A549 (cell line): ENCODE measurements around the gene PPIL4. TPM values are rescaled to one million over a fixed set of nuclear protein-coding genes. Genes with fewer than 3 reads are reported as not detected.

Experiments used
- ATAC-seq, 2 experiments: fragments of 200-7000 bp in 1 of 2; fragments of >200 bp in 1 of 2; cut with Nextera tagmentation in 1 of 2; cut with Tn5 transposase in 1 of 2; 3 replicates each; pipeline versions ENCODE4 v1.8.0 to v1.9.1; 2018 to 2020; ENCODE audit warnings: mild to moderate bottlenecking in 1 of 2, moderate library complexity in 1 of 2
- CTCF ChIA-PET: fragments of 300-600 bp; sonication (Branson Sonifier 250); formaldehyde crosslinking; extraction: SDS; loops from one replicate; lab custom pipeline; 2021; ENCODE audit warnings: antibody characterized with exemption, inconsistent platforms; lab: Yijun Ruan, JAX
- POLR2A ChIA-PET: fragments of 350-600 bp; formaldehyde crosslinking; extraction: SDS; loops from one replicate; lab custom pipeline; 2021; ENCODE audit warnings: antibody characterized with exemption, inconsistent platforms; lab: Yijun Ruan, JAX
- DNase-seq, 2 experiments: peaks; one replicate each; pipeline versions ENCODE4 v3.0.0 to v3.0.0-alpha.2; 2011 to 2016; ENCODE audit warnings: low read depth in 1 of 2, low spot score in 1 of 2
- FAIRE-seq: peaks from 2 replicates; lab custom pipeline; 2011; peaks lifted over from hg19 to GRCh38; lab: Jason Lieb, UNC
- H3K27ac ChIP-seq, 2 experiments: fragments of >200 bp; sonication (Bioruptor Twin); formaldehyde crosslinking; 3 replicates each; pipeline ENCODE4 v1.5.1; 2016 to 2017
- H3K4me1 ChIP-seq: fragments of >200 bp; sonication (Bioruptor Twin); formaldehyde crosslinking; 3 replicates; pipeline ENCODE4 v1.6.1; 2016
- H3K4me2 ChIP-seq: fragments of >200 bp; sonication (Bioruptor Twin); formaldehyde crosslinking; 3 replicates; pipeline ENCODE4 v1.6.1; 2016
- H3K4me3 ChIP-seq: fragments of >200 bp; sonication (Bioruptor Twin); formaldehyde crosslinking; 3 replicates; pipeline ENCODE4 v1.5.1; 2016
- H3K9me3 ChIP-seq: fragments of >200 bp; sonication (Bioruptor Twin); formaldehyde crosslinking; 3 replicates; pipeline ENCODE4 v1.6.1; 2016
- CBX2 ChIP-seq: fragments of 200-600 bp; sonication (generic); IDR thresholded peaks from 2 replicates; pipeline ENCODE4 v1.6.1; 2016; ENCODE audit warnings: low read depth, mild to moderate bottlenecking, borderline replicate concordance
- CHD2 ChIP-seq: fragments of 150-350 bp; IDR thresholded peaks from 2 replicates; pipeline ENCODE4 v1.6.1; 2014; ENCODE audit warnings: low read length; ENCODE audit not compliant: partially characterized antibody
- CHD4 ChIP-seq: fragments of 200-600 bp; sonication (generic); IDR thresholded peaks from 2 replicates; pipeline ENCODE4 v1.6.1; 2016; ENCODE audit warnings: antibody characterized with exemption, mild to moderate bottlenecking, borderline replicate concordance
- EHF ChIP-seq: fragments of 250-450 bp; sonication (Bioruptor Pico); IDR thresholded peaks from 2 replicates; pipeline ENCODE4 v1.5.0; 2020; ENCODE audit warnings: mild to moderate bottlenecking
- EHMT2 ChIP-seq: fragments of 200-600 bp; sonication (generic); IDR thresholded peaks from 2 replicates; pipeline ENCODE4 v1.6.1; 2016; ENCODE audit warnings: antibody characterized with exemption, low read depth, mild to moderate bottlenecking, moderate library complexity
- EP300 ChIP-seq, 2 experiments: fragments of >200 bp; sonication (Bioruptor Twin); formaldehyde crosslinking; IDR thresholded peaks; 2 replicates in 1 of 2; 3 replicates in 1 of 2; pipeline ENCODE4 v1.6.1; 2016 to 2017
- ESRRA ChIP-seq: fragments of 150-350 bp; IDR thresholded peaks from 2 replicates; pipeline ENCODE4 v1.6.1; 2014; ENCODE audit warnings: mild to moderate bottlenecking, low read length, borderline replicate concordance
- FOSL2 ChIP-seq, 2 experiments: fragments of 450-650 bp in 1 of 2; fragments of >200 bp in 1 of 2; sonication (Bioruptor Twin) in 1 of 2; formaldehyde crosslinking; IDR thresholded peaks; 2 replicates each; pipeline versions ENCODE4 v1.5.0 to v1.6.1; 2016 to 2020; ENCODE audit warnings: mild to moderate bottlenecking in 1 of 2, moderate library complexity in 1 of 2
- GATA3 ChIP-seq: IDR thresholded peaks from 2 replicates; pipeline ENCODE4 v1.6.1; 2012; ENCODE audit warnings: borderline replicate concordance
- HOXA7 ChIP-seq: fragments of 250-450 bp; sonication (Bioruptor Pico); IDR thresholded peaks from 2 replicates; pipeline ENCODE4 v1.5.0; 2020; ENCODE audit warnings: mild to moderate bottlenecking, moderate library complexity
- HOXB13 ChIP-seq: fragments of 250-450 bp; sonication (Bioruptor Pico); IDR thresholded peaks from 2 replicates; pipeline ENCODE4 v1.5.0; 2020; ENCODE audit warnings: low read depth, mild to moderate bottlenecking, moderate library complexity
- HOXB5 ChIP-seq: fragments of 250-450 bp; sonication (Bioruptor Pico); IDR thresholded peaks from 2 replicates; pipeline ENCODE4 v1.5.0; 2020; ENCODE audit warnings: mild to moderate bottlenecking, moderate library complexity
- JUNB ChIP-seq: fragments of >200 bp; sonication (Bioruptor Twin); formaldehyde crosslinking; IDR thresholded peaks from 2 replicates; pipeline ENCODE4 v1.6.1; 2016
- MAZ ChIP-seq: fragments of 150-350 bp; IDR thresholded peaks from 2 replicates; pipeline ENCODE4 v1.6.1; 2014; ENCODE audit warnings: antibody characterized with exemption, low read depth, low read length, borderline replicate concordance
- MYC ChIP-seq: IDR thresholded peaks from 2 replicates; pipeline ENCODE4 v1.6.1; 2012; ENCODE audit warnings: mild to moderate bottlenecking, inconsistent platforms, low read length, improper control_type of control experiment, borderline replicate concordance
- NR3C1 ChIP-seq: fragments of >200 bp; sonication (Bioruptor Twin); formaldehyde crosslinking; IDR thresholded peaks from 3 replicates; pipeline ENCODE4 v1.6.1; 2017
- PHF8 ChIP-seq: fragments of 200-600 bp; sonication (generic); IDR thresholded peaks from 2 replicates; pipeline ENCODE4 v1.6.1; 2016; ENCODE audit warnings: low read depth, mild to moderate bottlenecking, antibody characterized with exemption, moderate library complexity, borderline replicate concordance
- RAD21 ChIP-seq, 2 experiments: fragments of >200 bp in 1 of 2; sonication (Bioruptor Twin) in 1 of 2; formaldehyde crosslinking in 1 of 2; IDR thresholded peaks in 1 of 2; conservative IDR thresholded peaks in 1 of 2; 2 replicates in 1 of 2; 3 replicates in 1 of 2; pipeline ENCODE4 v1.6.1; 2012 to 2018; ENCODE audit warnings: inconsistent platforms in 1 of 2
- ZSCAN20 ChIP-seq: fragments of 250-450 bp; sonication (Bioruptor Pico); IDR thresholded peaks from 2 replicates; pipeline ENCODE4 v1.8.0; 2022; ENCODE audit warnings: mild to moderate bottlenecking, moderate library complexity
- WGBS: methylation state at CpG from one replicate; pipeline ENCODE4 v1.1.6; 2017; ENCODE audit errors: missing lambda C conversion rate; 5-methylcytosine and 5-hydroxymethylcytosine counted together
- polyA plus RNA-seq, 4 experiments: library from polyadenylated mRNA; depleted of rRNA in 3 of 4; stranded (reverse); fragments of >200 nt; fragmentation: RNase III in 1 of 4; extraction: RNeasy Plus Mini Kit Qiagen cat#74134 plus additional on column Dnase treatment in 1 of 4; gene quantifications; 2 replicates in 3 of 4; 3 replicates in 1 of 4; pipeline ENCODE4 v1.2.3, GENCODE V29; 2011 to 2017
- TF ChIP-seq, protein P1 (sequence below): fragments of 450-650 bp; IDR thresholded peaks from 2 replicates; pipeline ENCODE4 v1.6.1; 2014; ENCODE audit warnings: antibody characterized with exemption
- TF ChIP-seq, protein P2 (sequence below): fragments of >200 bp; sonication (Bioruptor Twin); formaldehyde crosslinking; IDR thresholded peaks from 3 replicates; pipeline ENCODE4 v1.5.1; 2016
- TF ChIP-seq, protein P3 (sequence below): fragments of 150-350 bp; IDR thresholded peaks from 2 replicates; pipeline ENCODE4 v1.6.1; 2014; ENCODE audit warnings: low read depth, mild to moderate bottlenecking, low read length

Gene PPIL4
- polyA plus RNA-seq, 2 of the 4 experiments (the other 2 are of a cell fraction), result 12.1 to 17.2 TPM

DNA sequence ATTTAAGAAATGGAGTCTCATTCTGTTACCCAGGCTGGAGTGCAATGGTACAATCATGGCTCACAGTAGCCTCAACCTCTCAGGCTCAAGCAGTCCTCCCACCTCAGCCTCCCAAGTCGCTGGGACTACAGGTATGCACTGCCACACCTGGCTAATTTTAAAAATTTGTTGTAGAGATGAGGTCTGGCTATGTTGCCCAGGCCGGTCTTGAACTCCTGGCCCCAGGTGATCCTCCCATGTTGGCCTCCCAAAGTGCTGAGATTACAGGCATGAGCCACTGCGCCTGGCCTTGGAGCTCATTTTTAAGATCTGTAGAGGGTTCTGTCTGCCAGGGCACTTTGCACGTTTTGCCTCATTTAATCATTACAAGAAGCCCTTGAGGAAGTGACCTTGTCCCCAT lies 78.6 kb downstream of the PPIL4 start:
- ChIA-PET CTCF (interaction anchor here (0.7 to 1.9 kb wide), 2 partner anchors 35 to 439 kb away, joined by 3 to 4 read pairs; no protein-coding TSS in a partner anchor), POLR2A (no interaction called here)
- no peak overlapping the region for H3K27ac ChIP-seq
- no peaks in the 10 kb centered on the region for H3K4me1 ChIP-seq
- 73% methylated on average over 4 of the region's 4 CpGs for WGBS
- DNase-seq (no peak), FAIRE-seq (no peak), ATAC-seq (no peak)
- H3K4me2 ChIP-seq, result no peak overlapping the region
- H3K4me3 ChIP-seq, result no peak overlapping the region
- TF ChIP-seq, protein P1, sequence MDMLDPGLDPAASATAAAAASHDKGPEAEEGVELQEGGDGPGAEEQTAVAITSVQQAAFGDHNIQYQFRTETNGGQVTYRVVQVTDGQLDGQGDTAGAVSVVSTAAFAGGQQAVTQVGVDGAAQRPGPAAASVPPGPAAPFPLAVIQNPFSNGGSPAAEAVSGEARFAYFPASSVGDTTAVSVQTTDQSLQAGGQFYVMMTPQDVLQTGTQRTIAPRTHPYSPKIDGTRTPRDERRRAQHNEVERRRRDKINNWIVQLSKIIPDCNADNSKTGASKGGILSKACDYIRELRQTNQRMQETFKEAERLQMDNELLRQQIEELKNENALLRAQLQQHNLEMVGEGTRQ, result no peak
- TF ChIP-seq JUNB, result no peak
- no peak for TF ChIP-seq ESRRA
- TF ChIP-seq RAD21 (conservative IDR thresholded peaks at IDR 0.05 in 1 of 2, IDR thresholded peaks at IDR 0.05 in 1 of 2), result no peak
- TF ChIP-seq HOXB5 (CRISPR knock-in tag), result no peak
- TF ChIP-seq GATA3, result no peak
- no peak for TF ChIP-seq CHD2
- no peak for TF ChIP-seq MAZ
- TF ChIP-seq, protein P2, sequence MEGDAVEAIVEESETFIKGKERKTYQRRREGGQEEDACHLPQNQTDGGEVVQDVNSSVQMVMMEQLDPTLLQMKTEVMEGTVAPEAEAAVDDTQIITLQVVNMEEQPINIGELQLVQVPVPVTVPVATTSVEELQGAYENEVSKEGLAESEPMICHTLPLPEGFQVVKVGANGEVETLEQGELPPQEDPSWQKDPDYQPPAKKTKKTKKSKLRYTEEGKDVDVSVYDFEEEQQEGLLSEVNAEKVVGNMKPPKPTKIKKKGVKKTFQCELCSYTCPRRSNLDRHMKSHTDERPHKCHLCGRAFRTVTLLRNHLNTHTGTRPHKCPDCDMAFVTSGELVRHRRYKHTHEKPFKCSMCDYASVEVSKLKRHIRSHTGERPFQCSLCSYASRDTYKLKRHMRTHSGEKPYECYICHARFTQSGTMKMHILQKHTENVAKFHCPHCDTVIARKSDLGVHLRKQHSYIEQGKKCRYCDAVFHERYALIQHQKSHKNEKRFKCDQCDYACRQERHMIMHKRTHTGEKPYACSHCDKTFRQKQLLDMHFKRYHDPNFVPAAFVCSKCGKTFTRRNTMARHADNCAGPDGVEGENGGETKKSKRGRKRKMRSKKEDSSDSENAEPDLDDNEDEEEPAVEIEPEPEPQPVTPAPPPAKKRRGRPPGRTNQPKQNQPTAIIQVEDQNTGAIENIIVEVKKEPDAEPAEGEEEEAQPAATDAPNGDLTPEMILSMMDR, result no peak
- no peak for TF ChIP-seq EHMT2
- no peak for TF ChIP-seq CHD4
- no peaks in the 10 kb centered on the region for H3K9me3 ChIP-seq

DNA sequence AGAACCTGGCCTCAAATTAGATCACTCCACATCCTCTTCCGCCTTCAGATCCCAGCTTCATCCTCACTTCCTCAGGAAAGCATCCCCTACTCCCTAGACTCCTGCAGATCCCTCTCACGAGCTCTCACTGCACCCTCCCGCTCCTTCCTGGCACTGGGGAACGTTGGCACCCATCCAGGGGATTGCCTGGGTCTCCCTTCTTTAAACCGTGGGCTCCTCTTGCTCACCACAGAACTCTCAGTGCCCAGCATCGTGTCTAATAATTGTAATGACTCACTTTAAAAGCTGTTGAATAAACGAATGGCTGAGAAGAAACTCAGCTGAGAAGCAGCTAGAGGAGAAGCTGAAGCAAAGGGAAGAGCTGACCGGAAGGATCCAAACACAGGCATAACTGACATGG lies 81.4 kb downstream of the PPIL4 start:
- no peak for TF ChIP-seq HOXA7
- TF ChIP-seq, protein P3, sequence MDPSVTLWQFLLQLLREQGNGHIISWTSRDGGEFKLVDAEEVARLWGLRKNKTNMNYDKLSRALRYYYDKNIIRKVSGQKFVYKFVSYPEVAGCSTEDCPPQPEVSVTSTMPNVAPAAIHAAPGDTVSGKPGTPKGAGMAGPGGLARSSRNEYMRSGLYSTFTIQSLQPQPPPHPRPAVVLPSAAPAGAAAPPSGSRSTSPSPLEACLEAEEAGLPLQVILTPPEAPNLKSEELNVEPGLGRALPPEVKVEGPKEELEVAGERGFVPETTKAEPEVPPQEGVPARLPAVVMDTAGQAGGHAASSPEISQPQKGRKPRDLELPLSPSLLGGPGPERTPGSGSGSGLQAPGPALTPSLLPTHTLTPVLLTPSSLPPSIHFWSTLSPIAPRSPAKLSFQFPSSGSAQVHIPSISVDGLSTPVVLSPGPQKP, result no peak
- no peak for TF ChIP-seq EHMT2
- no peak for TF ChIP-seq HOXB13 (CRISPR knock-in tag)
- no peak for TF ChIP-seq CBX2
- TF ChIP-seq MYC, result no peak
- TF ChIP-seq EHF (CRISPR knock-in tag), result no peak
- TF ChIP-seq NR3C1, result no peak
- TF ChIP-seq MAZ, result no peak
- TF ChIP-seq PHF8, result no peak
- no peak for TF ChIP-seq EP300 (IDR thresholded peaks at IDR 0.05)
- TF ChIP-seq ZSCAN20, result no peak
- TF ChIP-seq FOSL2 (IDR thresholded peaks at IDR 0.05), result no peak
- no peak for TF ChIP-seq FOSL2 (CRISPR knock-in tag; IDR thresholded peaks at IDR 0.05)
- Histone ChIP-seq H3K4me2 (no peak overlapping the region), H3K9me3 (no peaks in the 10 kb centered on the region), H3K27ac (no peak overlapping the region), H3K4me1 (no peaks in the 10 kb centered on the region), H3K4me3 (no peak overlapping the region)
- DNase-seq (no peak), FAIRE-seq (no peak), ATAC-seq (no peak)
- POLR2A ChIA-PET, result no interaction called here
- CTCF ChIA-PET, result interaction anchor here (1.0 kb wide), 1 partner anchor 9 kb away, joined by 3 read pairs; no protein-coding TSS in a partner anchor
- WGBS, result 41% methylated on average over 8 of the region's 8 CpGs
